LNCaP clone FGC (cell line): ENCODE data around the gene CRTC3.
A peak's percentile ranks its signal among the peaks of the same experiment; 100 is the strongest.

Experiments
- DNase-seq: peaks from one replicate; pipeline ENCODE4 v3.0.0-alpha.2; 2011; ENCODE audit warnings: low read depth
- H3K4me3 ChIP-seq: 2 replicates; pipeline ENCODE4 v1.5.1; 2011; ENCODE audit warnings: mild to moderate bottlenecking, low read depth, low read length, control low read depth
- TF ChIP-seq, protein P1 (sequence below): IDR thresholded peaks from 2 replicates; pipeline ENCODE4 v1.5.1; 2012; ENCODE audit warnings: mild to moderate bottlenecking; ENCODE audit not compliant: control insufficient read depth, insufficient read depth; ENCODE audit errors: extremely low read depth

Gene CRTC3

DNA sequence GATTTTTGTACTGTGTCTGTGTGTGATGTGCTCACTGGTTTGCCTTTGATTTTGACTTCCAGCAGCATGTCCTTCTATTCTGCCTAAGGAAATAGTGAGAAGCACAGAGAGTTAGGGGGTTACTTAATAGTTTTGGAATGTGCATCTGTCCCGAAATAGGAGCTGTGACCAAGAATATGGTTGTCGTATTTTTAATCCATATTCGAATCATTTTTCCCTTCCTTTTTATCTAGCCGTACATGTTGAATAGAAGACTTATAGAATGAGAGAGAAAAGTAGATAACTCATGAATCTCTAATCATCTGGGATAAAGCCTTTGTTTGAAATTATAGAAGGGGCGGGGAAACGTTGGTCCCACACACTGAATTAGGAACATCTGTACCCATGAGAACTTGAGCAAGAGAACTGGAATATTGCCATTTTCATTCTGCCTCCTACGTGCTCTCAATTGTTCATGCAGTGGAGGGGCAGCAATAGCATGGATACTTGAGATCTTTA lies 23.6 kb downstream of the CRTC3 start:
- H3K4me3 ChIP-seq: no peak overlapping the region
- TF ChIP-seq, protein P1, sequence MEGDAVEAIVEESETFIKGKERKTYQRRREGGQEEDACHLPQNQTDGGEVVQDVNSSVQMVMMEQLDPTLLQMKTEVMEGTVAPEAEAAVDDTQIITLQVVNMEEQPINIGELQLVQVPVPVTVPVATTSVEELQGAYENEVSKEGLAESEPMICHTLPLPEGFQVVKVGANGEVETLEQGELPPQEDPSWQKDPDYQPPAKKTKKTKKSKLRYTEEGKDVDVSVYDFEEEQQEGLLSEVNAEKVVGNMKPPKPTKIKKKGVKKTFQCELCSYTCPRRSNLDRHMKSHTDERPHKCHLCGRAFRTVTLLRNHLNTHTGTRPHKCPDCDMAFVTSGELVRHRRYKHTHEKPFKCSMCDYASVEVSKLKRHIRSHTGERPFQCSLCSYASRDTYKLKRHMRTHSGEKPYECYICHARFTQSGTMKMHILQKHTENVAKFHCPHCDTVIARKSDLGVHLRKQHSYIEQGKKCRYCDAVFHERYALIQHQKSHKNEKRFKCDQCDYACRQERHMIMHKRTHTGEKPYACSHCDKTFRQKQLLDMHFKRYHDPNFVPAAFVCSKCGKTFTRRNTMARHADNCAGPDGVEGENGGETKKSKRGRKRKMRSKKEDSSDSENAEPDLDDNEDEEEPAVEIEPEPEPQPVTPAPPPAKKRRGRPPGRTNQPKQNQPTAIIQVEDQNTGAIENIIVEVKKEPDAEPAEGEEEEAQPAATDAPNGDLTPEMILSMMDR: no peak
- no peak for DNase-seq

DNA sequence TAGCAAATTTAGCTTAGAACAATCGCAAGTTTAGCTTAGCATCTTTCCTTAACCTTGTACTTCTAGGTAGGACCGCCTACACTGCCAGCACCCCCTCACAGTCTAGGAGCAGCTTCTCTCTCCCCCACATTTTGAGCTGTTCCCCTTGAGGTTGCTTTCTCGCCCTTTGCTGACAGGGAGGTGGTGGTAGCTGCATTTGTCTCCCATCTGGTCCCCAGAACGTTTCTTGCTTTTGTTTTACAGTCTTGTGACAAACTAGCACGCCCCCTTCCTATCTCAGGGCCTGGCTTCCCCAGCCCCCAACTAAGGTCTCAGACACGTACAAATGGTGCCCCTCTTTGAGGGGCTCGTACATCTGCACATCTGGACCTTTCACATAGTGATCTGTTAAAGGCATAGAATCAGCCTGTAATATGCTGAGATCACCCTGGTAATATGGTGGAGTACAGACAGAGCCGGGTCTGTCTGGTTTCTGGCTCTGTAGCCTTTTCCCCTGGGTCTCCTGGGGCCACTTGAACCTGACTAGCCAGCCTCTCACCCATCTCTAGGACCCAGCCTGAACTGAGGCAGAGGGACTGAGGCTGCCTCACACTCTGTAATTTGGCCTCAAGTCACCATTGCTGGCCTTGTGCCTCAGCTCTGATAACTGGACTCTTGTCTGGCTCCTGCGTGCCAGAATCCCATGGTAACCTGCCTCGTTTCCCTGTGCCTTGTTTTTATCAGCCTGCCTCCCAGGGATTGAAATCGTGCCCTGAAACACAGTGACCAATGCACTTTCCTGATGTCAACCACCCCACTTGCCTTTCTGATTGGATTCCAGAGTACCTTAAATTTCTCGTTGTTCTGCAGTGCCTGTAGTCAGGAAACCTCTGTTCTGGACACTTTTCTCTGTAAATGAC lies 27.7 kb downstream of the CRTC3 start:
- H3K4me3 ChIP-seq: no peak overlapping the region
- TF ChIP-seq, protein P1: no peak
- peak; percentile 63 for DNase-seq

DNA sequence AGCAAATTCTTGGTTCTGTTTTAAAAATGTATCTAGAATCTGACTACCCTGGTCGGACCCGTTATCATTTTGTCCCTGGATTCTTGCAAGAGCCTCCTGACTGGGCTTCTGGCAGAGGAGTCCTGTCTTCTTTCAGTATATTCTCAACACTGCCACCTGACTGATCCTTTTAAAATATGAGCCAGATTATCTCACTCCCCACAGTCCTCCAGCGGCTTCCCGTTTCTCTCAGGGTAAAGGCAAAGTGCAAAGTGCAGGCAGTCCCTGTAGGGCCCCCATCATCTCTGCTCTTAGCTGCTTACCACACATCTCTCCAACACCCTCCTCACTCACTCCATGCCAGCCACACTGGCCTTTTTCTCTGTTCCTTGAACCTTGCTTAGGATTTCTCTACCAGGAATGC lies 28.4 kb downstream of the CRTC3 start:
- TF ChIP-seq, protein P1: 0 out of 2 replicates have a peak, but pooled peaks have one; percentile 20
- no peak overlapping the region for H3K4me3 ChIP-seq
- DNase-seq: peak; percentile 19

DNA sequence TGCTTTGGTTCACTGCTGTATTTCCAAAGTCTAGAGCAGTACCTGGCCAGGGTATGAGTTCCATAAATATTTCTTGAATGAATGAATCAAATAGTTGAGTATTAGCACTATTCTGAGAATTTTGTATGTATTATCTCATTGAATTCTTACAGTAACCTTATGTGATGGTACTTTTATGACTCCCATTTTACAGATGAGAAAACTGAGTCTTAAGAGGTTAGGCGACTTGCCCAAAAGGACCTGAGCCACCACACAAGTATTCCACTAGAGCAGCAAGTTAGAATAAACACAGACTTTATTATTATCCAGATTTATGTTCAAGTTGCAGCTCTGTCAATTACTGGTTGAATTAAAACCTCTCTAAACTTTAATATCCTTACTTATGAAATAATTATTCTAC lies 29.4 kb downstream of the CRTC3 start:
- no peak for DNase-seq
- H3K4me3 ChIP-seq: no peak overlapping the region
- TF ChIP-seq, protein P1: no peak

DNA sequence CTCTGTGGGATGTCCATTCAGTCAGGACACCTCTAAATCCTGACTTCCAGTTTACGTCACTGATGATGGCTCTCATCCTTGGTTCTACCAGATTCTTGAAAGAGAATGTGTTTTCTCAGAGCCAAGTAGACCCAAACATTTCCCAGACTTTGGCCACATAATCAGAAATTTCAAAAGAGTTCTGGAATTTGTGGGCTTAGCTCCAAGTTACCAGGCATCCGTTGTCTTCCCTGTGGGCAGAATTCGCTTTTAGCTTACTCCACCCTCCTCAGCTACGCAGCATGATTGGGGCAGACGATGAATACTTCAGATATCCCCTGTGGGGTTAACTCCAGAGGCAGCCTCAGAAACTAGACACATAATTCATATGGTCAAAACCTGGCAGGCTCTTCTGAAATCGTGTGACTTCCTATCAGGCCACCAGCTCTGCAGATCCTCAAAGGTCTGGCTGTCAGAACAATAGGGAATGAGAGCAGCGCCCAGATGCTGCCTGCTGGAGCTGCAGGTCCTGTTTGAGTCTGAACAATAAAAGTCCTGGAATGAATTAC lies 30.6 kb downstream of the CRTC3 start:
- DNase-seq: no peak
- TF ChIP-seq, protein P1: no peak
- H3K4me3 ChIP-seq: no peak overlapping the region

DNA sequence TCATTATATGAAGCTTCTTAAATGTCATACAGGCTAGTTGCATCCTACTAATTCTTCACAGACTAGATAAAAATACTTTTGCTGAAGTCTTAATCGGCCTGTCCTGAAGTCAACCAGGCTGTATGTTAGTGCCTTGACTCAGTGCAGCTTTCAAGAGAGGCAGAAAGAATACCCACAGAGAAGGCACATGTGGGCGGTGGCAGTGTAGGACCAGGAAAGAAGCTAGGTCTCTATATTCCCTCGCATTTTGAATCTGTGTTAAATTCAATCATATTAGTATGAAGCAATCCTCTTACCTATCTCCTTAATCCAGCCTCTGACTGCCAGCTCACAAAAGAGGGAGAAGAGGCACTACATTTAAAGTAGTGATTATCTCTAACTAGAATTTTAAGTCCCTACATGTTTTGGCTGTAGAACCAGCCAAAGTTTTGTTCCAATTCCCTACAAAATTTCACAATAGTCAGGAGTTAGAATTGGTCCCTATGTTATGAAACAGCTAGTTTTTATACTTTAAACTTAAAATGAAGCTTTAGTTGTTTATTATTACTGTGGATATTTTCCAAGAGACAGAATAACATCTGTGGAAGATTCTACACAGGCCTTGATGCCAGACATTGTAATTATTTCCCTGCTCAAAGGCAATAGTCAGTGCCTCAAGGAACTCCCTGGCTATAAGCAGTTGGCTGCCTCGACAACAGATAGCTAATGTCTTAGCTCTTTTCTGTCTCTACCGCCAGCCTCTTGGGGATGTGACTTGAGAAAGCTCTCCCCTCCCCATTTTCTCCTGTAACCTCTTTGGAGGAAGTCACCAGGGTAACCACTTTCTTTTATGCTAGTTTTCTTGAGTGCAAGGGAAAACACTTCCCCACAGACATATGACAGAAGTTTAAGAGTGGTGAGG lies 31.9 kb downstream of the CRTC3 start:
- DNase-seq: no peak
- H3K4me3 ChIP-seq: no peak overlapping the region
- TF ChIP-seq, protein P1: no peak
